Measurements from ENCODE around the gene IQGAP2. TPM values are rescaled to one million over a fixed set of nuclear protein-coding genes. Genes with fewer than 3 reads are reported as not detected.

The IQGAP2 gene
- 2.2 and 4.0 TPM in 2 replicates for total RNA-seq

DNA sequence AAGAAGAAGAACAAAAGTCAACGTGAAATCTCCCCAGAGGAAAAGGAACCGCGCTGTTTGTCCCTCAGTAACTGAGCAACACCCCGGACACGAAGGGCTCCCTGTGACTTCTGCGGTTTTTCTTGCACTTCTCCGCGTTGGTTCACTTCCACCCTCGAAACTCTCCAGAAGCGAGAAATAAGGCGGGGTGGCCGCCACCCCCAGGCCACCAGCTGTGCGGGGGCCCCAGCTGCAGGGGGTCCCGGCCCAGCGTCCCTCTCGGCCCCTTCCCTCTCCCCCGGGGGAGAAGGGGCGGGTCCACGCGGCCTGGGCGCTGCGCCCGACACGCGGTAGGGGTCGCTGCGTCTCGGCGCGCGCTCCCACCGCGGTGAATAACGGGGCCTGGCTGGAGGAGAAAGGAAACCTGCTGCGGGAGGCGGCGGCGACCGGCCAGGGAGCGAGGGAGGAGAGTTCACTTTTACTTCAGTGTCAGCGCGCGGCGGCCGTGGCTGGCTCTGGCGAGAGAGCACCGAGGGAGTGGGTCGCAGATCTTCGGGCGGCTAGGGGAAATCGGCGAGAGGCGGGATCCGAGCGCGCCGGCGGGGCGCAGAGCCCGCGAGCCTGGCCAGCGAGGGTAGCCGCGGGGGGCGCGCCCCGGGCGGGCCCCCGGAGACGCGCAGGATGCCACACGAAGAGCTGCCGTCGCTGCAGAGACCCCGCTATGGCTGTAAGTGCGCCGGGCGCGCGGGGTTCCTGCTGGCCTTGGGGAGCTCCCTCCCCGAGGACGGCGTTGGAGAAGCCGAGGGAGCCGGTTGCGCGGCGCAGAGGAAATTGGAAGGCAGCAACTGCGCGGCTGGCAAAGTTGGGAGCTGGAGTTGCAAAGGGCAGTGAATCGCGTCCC is at the start of gene IQGAP2:
Gene IQGAP2, plus strand, starts transcription at position 400 of the 880 bp plus-strand sequence. Its CDS starts 261 bp downstream, at position 661.

GRCh38 chr5:76622973-76623596 is 220.0 kb downstream of the IQGAP2 start, which contains the start of gene F2RL2:
Gene F2RL2 (minus strand): TSS chr5:76623403. CDS start chr5:76623230, 173 bp downstream.

GRCh38 chr5:76715736-76716455 is 312.8 kb downstream of the IQGAP2 start, which contains the start of gene F2R:
Gene F2R (plus strand): TSS chr5:76716126. CDS start chr5:76716308, 182 bp downstream.

Other genes starting within 250 kb of the IQGAP2 start
- 19.8 and 34.1 TPM in 2 replicates for gene F2RL2, start 220.1 kb downstream of the IQGAP2 start, total RNA-seq

Measured in smooth muscle cell of the pulmonary artery (primary cell).